Breast epithelium (tissue), 4 donors: Measurements from ENCODE around the gene PPP1R37. TPM values are rescaled to one million over a fixed set of nuclear protein-coding genes. Genes with fewer than 3 reads are reported as not detected.

ENCODE experiments used
- DNase-seq, 2 donors: peaks; one replicate each; pipeline ENCODE4 v3.0.0-alpha.2; 2019; ENCODE audit warnings: low spot score in 2 of 2
- H3K27ac ChIP-seq, 2 donors: fragments of 200-600 bp; sonication (generic) in 1 of 2; one replicate each; pipeline ENCODE4 v1.5.1; 2016 to 2019; ENCODE audit warnings: mild to moderate bottlenecking in 1 of 2
- H3K27me3 ChIP-seq, 2 donors: fragments of 200-600 bp; sonication (generic) in 1 of 2; one replicate each; pipeline versions ENCODE4 v1.5.1 to v1.6.0; 2017 to 2019; ENCODE audit warnings: control low read depth in 1 of 2, mild to moderate bottlenecking in 1 of 2
- H3K36me3 ChIP-seq: fragments of 200-600 bp; one replicate; pipeline ENCODE4 v1.5.1; 2019
- H3K4me1 ChIP-seq, 2 donors: fragments of 200-600 bp; sonication (generic); one replicate each; pipeline ENCODE4 v1.5.1; 2016 to 2019; ENCODE audit warnings: control low read depth in 1 of 2
- H3K4me3 ChIP-seq, 3 donors: fragments of 200-600 bp; sonication (generic); 1 replicate in 2 of 3; 2 replicates in 1 of 3; pipeline ENCODE4 v1.5.1; 2016 to 2019; ENCODE audit warnings: mild to moderate bottlenecking in 3 of 3, moderate library complexity in 2 of 3
- H3K9me3 ChIP-seq, 2 donors: fragments of 200-600 bp; sonication (generic) in 1 of 2; one replicate each; pipeline ENCODE4 v1.5.1; 2016 to 2019; ENCODE audit warnings: control low read depth in 1 of 2
- POLR2A ChIP-seq: fragments of 450-650 bp; IDR thresholded peaks from one replicate; pipeline ENCODE4 v1.6.1; 2016; ENCODE audit warnings: antibody characterized with exemption, mild to moderate bottlenecking, moderate library complexity
- POLR2AphosphoS5 ChIP-seq, 3 donors: sonication (generic); formaldehyde crosslinking; IDR thresholded peaks; one replicate each; pipeline ENCODE4 v1.6.1; 2017; ENCODE audit warnings: antibody characterized with exemption in 3 of 3
- intact Hi-C: fragments of 100-400 bp; cut with DNase I; formaldehyde crosslinking; loops from one replicate; pipeline ENCODE4 v1.15.1; 2023; ENCODE audit warnings: low total_unique reads
- total RNA-seq, 3 donors: library from RNA; depleted of rRNA; stranded (reverse); fragments of >200 nt; gene quantifications; one replicate each; pipeline ENCODE4 v1.1.0, GENCODE V29; 2016
- TF ChIP-seq, protein P1 (sequence below), 3 donors: fragments of 450-650 bp; IDR thresholded peaks; one replicate each; pipeline ENCODE4 v1.5.1; 2016 to 2017; ENCODE audit warnings: antibody characterized with exemption in 3 of 3, mild to moderate bottlenecking in 3 of 3, moderate library complexity in 3 of 3

Gene PPP1R37
- 10 to 100 TPM; 18.6 to 50.8 (median 33.8) TPM for total RNA-seq

GRCh38 chr19:45092747-45093678 is at the start of gene PPP1R37:
PPP1R37 (plus strand) TSS chr19:45093179; CDS start chr19:45093326, 147 bp downstream.
- intact Hi-C loops, result no loop called here
- Histone ChIP-seq H3K27me3 (no peaks in the 10 kb centered on the region), H3K36me3 (no peaks in the 10 kb centered on the region), H3K4me1 (peaks cover 11 to 32% of the 10 kb centered on the region in 2 donors), H3K4me3 (peak within 1 kb of the TSS; percentile 91 to 99 (median 96)), H3K27ac (peak within 1 kb of the TSS; percentile 90 to 91), H3K9me3 (no peaks in the 10 kb centered on the region)
- TF ChIP-seq POLR2A (peak; percentile 14), POLR2AphosphoS5 (IDR thresholded peaks at IDR 0.05) (peak; percentile 60 to 80 (median 64))
- TF ChIP-seq, protein P1, sequence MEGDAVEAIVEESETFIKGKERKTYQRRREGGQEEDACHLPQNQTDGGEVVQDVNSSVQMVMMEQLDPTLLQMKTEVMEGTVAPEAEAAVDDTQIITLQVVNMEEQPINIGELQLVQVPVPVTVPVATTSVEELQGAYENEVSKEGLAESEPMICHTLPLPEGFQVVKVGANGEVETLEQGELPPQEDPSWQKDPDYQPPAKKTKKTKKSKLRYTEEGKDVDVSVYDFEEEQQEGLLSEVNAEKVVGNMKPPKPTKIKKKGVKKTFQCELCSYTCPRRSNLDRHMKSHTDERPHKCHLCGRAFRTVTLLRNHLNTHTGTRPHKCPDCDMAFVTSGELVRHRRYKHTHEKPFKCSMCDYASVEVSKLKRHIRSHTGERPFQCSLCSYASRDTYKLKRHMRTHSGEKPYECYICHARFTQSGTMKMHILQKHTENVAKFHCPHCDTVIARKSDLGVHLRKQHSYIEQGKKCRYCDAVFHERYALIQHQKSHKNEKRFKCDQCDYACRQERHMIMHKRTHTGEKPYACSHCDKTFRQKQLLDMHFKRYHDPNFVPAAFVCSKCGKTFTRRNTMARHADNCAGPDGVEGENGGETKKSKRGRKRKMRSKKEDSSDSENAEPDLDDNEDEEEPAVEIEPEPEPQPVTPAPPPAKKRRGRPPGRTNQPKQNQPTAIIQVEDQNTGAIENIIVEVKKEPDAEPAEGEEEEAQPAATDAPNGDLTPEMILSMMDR (IDR thresholded peaks at IDR 0.05), result peak in 1 of 3 donors; percentile 12
- DNase-seq, result peak; percentile 90 to 91

DNA sequence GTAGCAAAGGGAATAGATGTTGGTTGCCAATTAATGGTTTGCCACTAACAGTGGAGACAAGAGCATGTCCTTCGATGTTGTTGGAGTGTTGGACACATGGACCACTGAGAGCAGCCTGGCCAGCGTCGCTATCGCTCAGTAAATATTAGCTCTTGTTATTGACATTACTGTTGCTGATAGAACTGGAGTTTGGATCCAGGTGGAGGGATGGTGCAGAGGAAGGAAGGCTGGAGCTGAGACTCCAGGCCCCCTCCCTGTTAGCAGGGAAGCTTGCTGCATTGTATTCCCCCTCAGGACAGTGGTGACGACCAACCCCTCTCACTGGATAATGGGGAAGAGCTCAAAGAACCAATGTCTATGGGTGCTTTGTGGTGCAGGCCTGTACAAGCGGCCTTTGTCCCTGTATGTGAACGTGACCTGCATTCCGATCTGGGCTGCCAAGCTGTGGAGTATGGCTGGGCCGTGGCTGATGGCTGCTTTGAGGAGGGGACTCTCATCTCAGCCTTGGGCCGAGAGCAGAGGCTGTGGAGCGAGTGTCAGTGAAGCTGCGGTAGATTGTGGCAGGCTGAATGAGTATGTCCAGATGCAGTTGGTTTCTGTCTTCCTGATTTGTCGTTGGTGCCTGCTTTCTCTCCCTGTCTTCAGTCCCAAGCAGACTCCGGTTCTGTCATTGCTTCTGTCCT is 47.2 kb upstream of the PPP1R37 start:
- Histone ChIP-seq H3K9me3 (no peaks in the 10 kb centered on the region), H3K36me3 (no peaks in the 10 kb centered on the region), H3K27ac (peak overlapping the region in 1 of 2 donors; percentile 3), H3K4me1 (peaks cover 0 to 19% of the 10 kb centered on the region in 2 donors), H3K4me3 (no peak overlapping the region), H3K27me3 (no peaks in the 10 kb centered on the region)
- no peak for DNase-seq
- intact Hi-C loops, result no loop called here
- no peak for TF ChIP-seq POLR2AphosphoS5 (IDR thresholded peaks at IDR 0.05)
- TF ChIP-seq POLR2A, result no peak
- TF ChIP-seq, protein P1 (IDR thresholded peaks at IDR 0.05), result no peak

GRCh38 chr19:45046355-45046754 is 46.6 kb upstream of the PPP1R37 start:
- Histone ChIP-seq H3K4me3 (no peak overlapping the region), H3K27ac (no peak overlapping the region), H3K9me3 (no peaks in the 10 kb centered on the region), H3K36me3 (no peaks in the 10 kb centered on the region), H3K4me1 (peaks cover 0 to 17% of the 10 kb centered on the region in 2 donors), H3K27me3 (no peaks in the 10 kb centered on the region)
- no peak for TF ChIP-seq POLR2A
- intact Hi-C loops, result no loop called here
- DNase-seq, result no peak

GRCh38 chr19:45047188-45047797 is 45.7 kb upstream of the PPP1R37 start:
- intact Hi-C loops, result no loop called here
- Histone ChIP-seq H3K4me3 (no peak overlapping the region), H3K27ac (no peak overlapping the region), H3K9me3 (no peaks in the 10 kb centered on the region), H3K4me1 (peaks cover 0 to 12% of the 10 kb centered on the region in 2 donors), H3K27me3 (no peaks in the 10 kb centered on the region), H3K36me3 (no peaks in the 10 kb centered on the region)
- TF ChIP-seq POLR2A, result no peak
- TF ChIP-seq POLR2AphosphoS5 (IDR thresholded peaks at IDR 0.05), result no peak
- DNase-seq, result no peak

DNA sequence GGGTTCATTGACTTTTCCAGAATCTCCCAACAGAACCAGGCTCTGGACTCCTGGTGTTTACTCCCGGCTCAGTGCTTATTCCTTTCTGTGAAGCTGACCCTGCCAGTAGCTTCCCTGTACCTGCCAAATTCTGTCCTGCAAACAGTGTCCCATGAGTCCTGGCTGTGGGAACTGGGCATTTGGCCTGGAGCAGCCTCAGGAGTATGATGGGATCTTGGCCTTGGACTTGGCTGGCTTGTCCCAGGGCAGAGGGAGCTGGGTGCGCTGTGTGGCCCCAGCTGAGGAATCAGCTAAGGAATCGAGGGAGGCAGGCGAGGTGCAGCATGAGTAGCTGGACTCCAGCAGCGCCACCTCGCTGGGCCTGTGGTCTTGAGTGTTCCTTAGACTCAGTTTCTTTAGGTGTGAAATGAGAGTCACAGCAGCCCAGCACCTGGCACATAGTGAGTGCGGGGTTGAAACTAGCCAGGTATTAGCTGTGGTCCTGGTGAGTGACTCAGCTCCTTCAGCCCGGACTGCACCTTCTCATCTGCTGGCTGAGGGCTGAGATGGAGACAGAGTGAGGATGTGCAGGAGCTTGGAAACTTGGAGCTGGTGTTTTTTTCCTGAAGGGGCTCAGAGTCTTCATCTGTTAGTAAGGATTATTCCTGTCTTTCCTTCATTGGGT is 43.8 kb upstream of the PPP1R37 start:
- DNase-seq, result peak in 1 of 2 donors; percentile 67
- Histone ChIP-seq H3K9me3 (no peaks in the 10 kb centered on the region), H3K4me1 (peaks cover 0 to 12% of the 10 kb centered on the region in 2 donors), H3K36me3 (peaks cover 4% of the 10 kb centered on the region), H3K27ac (peak overlapping the region; percentile 17 to 48), H3K27me3 (no peaks in the 10 kb centered on the region), H3K4me3 (no peak overlapping the region)
- TF ChIP-seq POLR2AphosphoS5 (IDR thresholded peaks at IDR 0.05), result no peak
- intact Hi-C loops, result no loop called here

- H3K27ac ChIP-seq, result peak overlapping the region in 1 of 2 donors; percentile 17
- H3K4me1 ChIP-seq, result peaks cover 0 to 12% of the 10 kb centered on the region in 2 donors
These were observed 42.9 kb upstream of the PPP1R37 start for GRCh38 chr19:45050036-45050435.

More at GRCh38 chr19:45050036-45050435, 42.9 kb upstream of the PPP1R37 start:
- intact Hi-C loops, result no loop called here
- no peaks in the 10 kb centered on the region for H3K9me3 ChIP-seq
- no peaks in the 10 kb centered on the region for H3K27me3 ChIP-seq
- H3K36me3 ChIP-seq, result peaks cover 4% of the 10 kb centered on the region
- H3K4me3 ChIP-seq, result no peak overlapping the region
- TF ChIP-seq, protein P1 (IDR thresholded peaks at IDR 0.05), result no peak
- TF ChIP-seq POLR2A (no peak), POLR2AphosphoS5 (IDR thresholded peaks at IDR 0.05) (no peak)
- no peak for DNase-seq
